AG04449 (cell line): ENCODE results near the gene SSTR4.

Source experiments
- CTCF ChIA-PET: fragments of 350-600 bp; formaldehyde crosslinking; extraction: SDS; loops from one replicate; lab custom pipeline; 2021; ENCODE audit warnings: antibody characterized with exemption; lab: Yijun Ruan, JAX
- POLR2A ChIA-PET: fragments of 400-600, 350-600 bp; formaldehyde crosslinking; extraction: SDS; loops from one replicate; lab custom pipeline; 2020; ENCODE audit warnings: antibody characterized with exemption, inconsistent platforms; lab: Yijun Ruan, JAX
- DNase-seq: peaks from one replicate; pipeline ENCODE4 v3.0.0-alpha.2; 2010; ENCODE audit warnings: low read depth, low spot score
- H3K4me3 ChIP-seq: 2 replicates; pipeline ENCODE4 v1.5.1; 2011; ENCODE audit warnings: low read depth, mild to moderate bottlenecking, control low read depth, low read length
- TF ChIP-seq, protein P1 (sequence below): IDR thresholded peaks from one replicate; pipeline ENCODE4 v1.5.1; 2011; ENCODE audit warnings: mild to moderate bottlenecking, moderate library complexity, low read length, control low read depth, inconsistent platforms; ENCODE audit not compliant: insufficient read depth; ENCODE audit errors: missing control alignments

SSTR4 gene

DNA sequence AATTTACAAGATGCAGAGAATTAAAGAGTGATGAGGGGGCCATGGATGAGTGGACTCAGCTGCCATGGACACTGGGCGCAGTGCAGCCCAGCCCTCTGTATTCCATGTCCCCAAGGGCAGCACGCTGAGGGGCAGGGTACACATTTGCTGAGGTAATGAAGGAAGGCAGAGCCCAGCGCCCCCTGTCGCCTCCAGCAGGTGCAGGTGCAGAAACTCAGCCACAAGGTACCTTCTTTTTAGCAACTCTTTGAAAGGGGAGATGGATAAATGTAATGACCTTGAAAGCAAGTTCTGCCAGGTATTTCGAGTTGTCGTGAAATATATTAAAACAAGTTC lies 43.9 kb downstream of the SSTR4 start:
- ChIA-PET POLR2A (no interaction called here), CTCF (no interaction called here)
- TF ChIP-seq, protein P1, sequence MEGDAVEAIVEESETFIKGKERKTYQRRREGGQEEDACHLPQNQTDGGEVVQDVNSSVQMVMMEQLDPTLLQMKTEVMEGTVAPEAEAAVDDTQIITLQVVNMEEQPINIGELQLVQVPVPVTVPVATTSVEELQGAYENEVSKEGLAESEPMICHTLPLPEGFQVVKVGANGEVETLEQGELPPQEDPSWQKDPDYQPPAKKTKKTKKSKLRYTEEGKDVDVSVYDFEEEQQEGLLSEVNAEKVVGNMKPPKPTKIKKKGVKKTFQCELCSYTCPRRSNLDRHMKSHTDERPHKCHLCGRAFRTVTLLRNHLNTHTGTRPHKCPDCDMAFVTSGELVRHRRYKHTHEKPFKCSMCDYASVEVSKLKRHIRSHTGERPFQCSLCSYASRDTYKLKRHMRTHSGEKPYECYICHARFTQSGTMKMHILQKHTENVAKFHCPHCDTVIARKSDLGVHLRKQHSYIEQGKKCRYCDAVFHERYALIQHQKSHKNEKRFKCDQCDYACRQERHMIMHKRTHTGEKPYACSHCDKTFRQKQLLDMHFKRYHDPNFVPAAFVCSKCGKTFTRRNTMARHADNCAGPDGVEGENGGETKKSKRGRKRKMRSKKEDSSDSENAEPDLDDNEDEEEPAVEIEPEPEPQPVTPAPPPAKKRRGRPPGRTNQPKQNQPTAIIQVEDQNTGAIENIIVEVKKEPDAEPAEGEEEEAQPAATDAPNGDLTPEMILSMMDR, result no peak
- no peak for DNase-seq
- H3K4me3 ChIP-seq, result no peak overlapping the region

DNA sequence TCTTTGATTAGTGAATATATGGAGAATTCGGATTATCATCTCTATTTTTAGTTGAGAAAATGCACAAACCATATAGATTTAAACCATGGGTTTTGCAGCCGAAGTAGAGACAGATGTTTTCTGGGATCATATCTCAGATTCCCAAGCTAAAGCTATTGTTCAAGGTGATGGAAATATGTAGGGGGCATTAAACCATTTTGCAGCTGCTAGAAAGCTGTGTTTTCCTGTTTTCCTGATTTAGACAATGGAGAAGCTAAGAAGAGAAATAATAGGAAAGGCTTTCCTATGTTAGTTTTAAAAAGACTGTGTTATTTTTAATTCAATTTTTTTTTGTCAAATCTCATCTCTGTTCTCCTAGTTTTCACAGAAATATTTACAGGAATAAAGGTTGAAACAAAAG lies 44.8 kb downstream of the SSTR4 start:
- TF ChIP-seq, protein P1, result no peak
- ChIA-PET POLR2A (no interaction called here), CTCF (no interaction called here)
- DNase-seq, result no peak
- no peak overlapping the region for H3K4me3 ChIP-seq

DNA sequence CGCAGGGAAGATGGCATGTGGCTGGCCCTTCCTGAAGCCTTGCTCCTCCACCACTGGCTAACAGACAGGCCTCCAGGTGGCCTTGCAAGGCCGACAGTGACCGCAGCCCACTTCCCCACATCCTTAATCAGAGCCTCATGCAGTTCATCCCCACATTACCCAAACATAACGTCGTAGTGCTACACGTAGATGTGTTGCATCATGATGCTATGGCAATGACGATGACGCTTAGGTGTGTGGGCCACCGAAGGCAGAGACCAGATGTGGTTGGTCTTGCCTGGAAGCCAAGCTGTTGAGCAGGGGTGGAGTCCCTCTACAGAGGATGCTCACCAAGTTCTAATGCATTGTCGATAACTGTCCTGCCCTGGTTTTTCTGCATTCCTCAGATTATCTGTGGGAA lies 45.4 kb downstream of the SSTR4 start:
- CTCF ChIA-PET, result no interaction called here
- TF ChIP-seq, protein P1, result no peak
- DNase-seq, result no peak
- no peak overlapping the region for H3K4me3 ChIP-seq
- POLR2A ChIA-PET, result no interaction called here

DNA sequence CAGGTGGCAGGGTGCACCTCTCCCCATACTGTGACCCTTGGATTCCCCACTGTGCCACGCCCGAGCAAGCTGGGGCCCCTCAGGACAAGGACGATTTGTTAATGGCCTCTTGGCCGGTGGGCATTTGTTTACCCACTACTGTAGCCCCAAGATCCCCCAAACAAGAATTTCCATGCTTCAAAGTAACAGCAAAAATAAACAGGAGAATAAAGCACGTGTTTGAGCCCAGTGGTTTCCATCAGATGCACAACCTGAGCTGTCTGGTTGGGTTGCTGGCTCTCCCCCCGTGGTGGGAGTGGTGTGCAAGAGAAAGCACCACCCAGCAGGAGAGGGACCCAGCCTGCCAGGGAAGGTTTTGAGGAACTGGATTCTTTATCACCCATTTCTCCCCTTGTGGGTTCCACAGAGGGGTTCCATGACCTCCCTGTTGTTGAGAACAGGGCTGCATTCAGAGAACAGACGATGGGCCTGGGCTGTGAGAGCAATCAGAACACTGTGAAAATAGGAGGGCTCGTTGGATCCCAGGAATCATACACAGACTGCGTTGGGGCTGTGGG lies 46.2 kb downstream of the SSTR4 start:
- TF ChIP-seq, protein P1, result no peak
- no peak overlapping the region for H3K4me3 ChIP-seq
- DNase-seq, result no peak
- ChIA-PET POLR2A (no interaction called here), CTCF (no interaction called here)

DNA sequence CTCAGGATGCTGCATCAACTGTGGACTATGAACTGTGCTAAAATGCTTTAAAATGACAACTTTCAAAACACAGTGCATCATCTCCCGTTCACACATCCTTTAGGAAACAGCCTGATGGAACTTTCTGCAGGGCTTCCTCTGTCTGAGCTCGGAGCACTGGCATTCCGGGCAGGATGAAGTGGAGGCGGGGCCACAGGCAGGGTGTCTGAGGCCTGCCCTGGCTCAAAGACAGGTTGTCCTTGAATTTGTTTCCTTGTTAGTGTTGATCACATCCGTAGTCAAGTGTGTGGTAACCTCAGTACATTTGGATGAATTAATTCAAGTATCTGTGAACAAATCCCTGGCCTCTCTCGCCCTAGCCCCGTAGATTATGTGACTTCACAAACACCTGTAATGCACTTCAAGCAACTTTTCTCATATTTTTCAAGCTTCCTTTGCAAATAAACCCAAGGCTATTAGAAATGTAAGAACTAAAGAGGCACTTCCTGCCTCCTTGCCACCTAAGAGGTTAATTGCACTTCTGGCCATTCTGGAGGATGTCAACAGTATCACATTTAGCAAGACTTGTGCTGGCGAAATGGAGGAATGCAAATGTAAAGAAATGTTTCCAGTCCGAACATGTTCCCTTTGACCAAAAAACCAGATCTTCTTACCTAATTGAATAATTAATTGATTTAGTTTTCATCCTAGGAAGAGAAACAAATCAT lies 47.9 kb downstream of the SSTR4 start:
- POLR2A ChIA-PET, result no interaction called here
- CTCF ChIA-PET, result no interaction called here

DNA sequence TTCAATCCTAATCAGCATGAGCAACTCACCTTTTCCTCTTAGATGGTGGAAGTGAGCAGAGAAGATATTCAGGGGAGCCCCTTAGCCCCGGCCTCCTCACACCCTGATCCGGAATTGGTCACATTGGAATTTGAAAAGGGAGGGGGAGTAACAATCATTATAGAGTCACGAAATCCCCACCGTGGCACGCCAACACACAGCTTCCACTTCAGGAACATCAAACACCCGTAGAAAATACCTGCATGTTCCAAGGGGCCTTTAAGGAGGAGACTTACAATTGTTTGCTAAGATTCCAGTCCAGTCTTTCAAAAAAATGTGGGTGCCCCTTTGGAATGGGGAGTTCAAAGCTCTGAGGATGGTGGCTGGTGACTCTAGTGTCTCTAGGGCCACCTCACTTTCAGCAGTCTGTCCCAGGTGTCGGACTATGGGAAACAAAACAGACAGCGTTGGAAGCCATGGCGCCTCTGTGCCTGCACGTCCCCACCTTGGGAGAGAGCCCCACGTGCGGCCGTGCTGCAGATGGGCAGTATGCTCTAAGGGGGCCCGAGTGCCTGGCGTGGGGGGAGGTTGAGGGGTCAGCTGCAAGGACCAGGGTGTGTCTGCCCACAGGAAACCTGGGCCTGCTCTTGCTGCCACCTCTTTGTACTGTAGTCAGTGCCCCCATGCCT lies 48.6 kb downstream of the SSTR4 start:
- no peak for DNase-seq
- H3K4me3 ChIP-seq, result no peak overlapping the region
- TF ChIP-seq, protein P1, result no peak
- CTCF ChIA-PET, result no interaction called here
- POLR2A ChIA-PET, result no interaction called here

More for the DNA sequence above, 47.9 kb downstream of the SSTR4 start:
- no peak for DNase-seq
- no peak overlapping the region for H3K4me3 ChIP-seq
- TF ChIP-seq, protein P1, result no peak
